Neutrophil (primary cell): Measurements from ENCODE around the gene HOXA4.

Source experiments
- H3K27ac ChIP-seq: fragments of 200-600 bp; sonication (generic); 2 replicates; pipeline ENCODE4 v1.5.1; 2016; ENCODE audit warnings: mild to moderate bottlenecking, moderate library complexity
- H3K27me3 ChIP-seq: fragments of 200-600 bp; sonication (generic); 2 replicates; pipeline ENCODE4 v1.6.0; 2016; ENCODE audit warnings: mild to moderate bottlenecking
- H3K36me3 ChIP-seq: fragments of 200-600 bp; sonication (generic); 2 replicates; pipeline ENCODE4 v1.5.1; 2017
- H3K4me1 ChIP-seq, 2 experiments: fragments of 200-600 bp in 1 of 2; sonication (generic) in 1 of 2; 1 replicate in 1 of 2; 2 replicates in 1 of 2; pipeline versions ENCODE4 v1.5.1 to v1.6.1; 2013 to 2016; ENCODE audit warnings: low read depth in 1 of 2, low read length in 1 of 2, mild to moderate bottlenecking in 1 of 2, moderate library complexity in 1 of 2; ENCODE audit not compliant: control insufficient read depth in 1 of 2, insufficient read depth in 1 of 2
- H3K4me3 ChIP-seq, 2 experiments: fragments of 200-600 bp in 1 of 2; sonication (generic) in 1 of 2; 1 replicate in 1 of 2; 2 replicates in 1 of 2; pipeline ENCODE4 v1.5.1; 2013 to 2016; ENCODE audit warnings: low read depth in 1 of 2, low read length in 1 of 2, mild to moderate bottlenecking in 1 of 2, moderate library complexity in 1 of 2
- H3K9me3 ChIP-seq: fragments of 200-600 bp; sonication (generic); 2 replicates; pipeline ENCODE4 v1.5.1; 2016
- TF ChIP-seq, protein P1 (sequence below): fragments of 200-600 bp; sonication (generic); IDR thresholded peaks from 2 replicates; pipeline ENCODE4 v1.5.1; 2016; ENCODE audit warnings: antibody characterized with exemption

HOXA4 gene

GRCh38 chr7:27153526-27153925, 23.0 kb upstream of the HOXA4 start:
- TF ChIP-seq, protein P1, sequence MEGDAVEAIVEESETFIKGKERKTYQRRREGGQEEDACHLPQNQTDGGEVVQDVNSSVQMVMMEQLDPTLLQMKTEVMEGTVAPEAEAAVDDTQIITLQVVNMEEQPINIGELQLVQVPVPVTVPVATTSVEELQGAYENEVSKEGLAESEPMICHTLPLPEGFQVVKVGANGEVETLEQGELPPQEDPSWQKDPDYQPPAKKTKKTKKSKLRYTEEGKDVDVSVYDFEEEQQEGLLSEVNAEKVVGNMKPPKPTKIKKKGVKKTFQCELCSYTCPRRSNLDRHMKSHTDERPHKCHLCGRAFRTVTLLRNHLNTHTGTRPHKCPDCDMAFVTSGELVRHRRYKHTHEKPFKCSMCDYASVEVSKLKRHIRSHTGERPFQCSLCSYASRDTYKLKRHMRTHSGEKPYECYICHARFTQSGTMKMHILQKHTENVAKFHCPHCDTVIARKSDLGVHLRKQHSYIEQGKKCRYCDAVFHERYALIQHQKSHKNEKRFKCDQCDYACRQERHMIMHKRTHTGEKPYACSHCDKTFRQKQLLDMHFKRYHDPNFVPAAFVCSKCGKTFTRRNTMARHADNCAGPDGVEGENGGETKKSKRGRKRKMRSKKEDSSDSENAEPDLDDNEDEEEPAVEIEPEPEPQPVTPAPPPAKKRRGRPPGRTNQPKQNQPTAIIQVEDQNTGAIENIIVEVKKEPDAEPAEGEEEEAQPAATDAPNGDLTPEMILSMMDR, result no peak
- Histone ChIP-seq H3K4me3 (no peak overlapping the region), H3K27ac (no peak overlapping the region), H3K36me3 (no peaks in the 10 kb centered on the region), H3K9me3 (no peaks in the 10 kb centered on the region), H3K4me1 (peaks cover 39 to 59% of the 10 kb centered on the region in 2 experiments), H3K27me3 (peaks cover 100% of the 10 kb centered on the region)

GRCh38 chr7:27152816-27153442, 22.4 kb upstream of the HOXA4 start:
- peak overlapping the region in 1 of 2 experiments; percentile 17 for H3K4me3 ChIP-seq
- TF ChIP-seq, protein P1, result no peak
- no peaks in the 10 kb centered on the region for H3K36me3 ChIP-seq
- H3K4me1 ChIP-seq, result peaks cover 44 to 60% of the 10 kb centered on the region in 2 experiments
- no peaks in the 10 kb centered on the region for H3K9me3 ChIP-seq
- peaks cover 100% of the 10 kb centered on the region for H3K27me3 ChIP-seq
- H3K27ac ChIP-seq, result no peak overlapping the region

GRCh38 chr7:27151931-27152815, 21.6 kb upstream of the HOXA4 start, which contains the start of gene HOXA3:
HOXA3 (minus strand) TSS chr7:27152583; CDS start chr7:27110640, 41,943 bp downstream.
- no peaks in the 10 kb centered on the region for H3K36me3 ChIP-seq
- peaks cover 100% of the 10 kb centered on the region for H3K27me3 ChIP-seq
- TF ChIP-seq, protein P1, result no peak
- peaks cover 48 to 63% of the 10 kb centered on the region in 2 experiments for H3K4me1 ChIP-seq
- no peaks in the 10 kb centered on the region for H3K9me3 ChIP-seq
- H3K4me3 ChIP-seq, result peak within 1 kb of the TSS in 1 of 2 experiments; percentile 62
- no peak within 1 kb of the TSS for H3K27ac ChIP-seq

DNA sequence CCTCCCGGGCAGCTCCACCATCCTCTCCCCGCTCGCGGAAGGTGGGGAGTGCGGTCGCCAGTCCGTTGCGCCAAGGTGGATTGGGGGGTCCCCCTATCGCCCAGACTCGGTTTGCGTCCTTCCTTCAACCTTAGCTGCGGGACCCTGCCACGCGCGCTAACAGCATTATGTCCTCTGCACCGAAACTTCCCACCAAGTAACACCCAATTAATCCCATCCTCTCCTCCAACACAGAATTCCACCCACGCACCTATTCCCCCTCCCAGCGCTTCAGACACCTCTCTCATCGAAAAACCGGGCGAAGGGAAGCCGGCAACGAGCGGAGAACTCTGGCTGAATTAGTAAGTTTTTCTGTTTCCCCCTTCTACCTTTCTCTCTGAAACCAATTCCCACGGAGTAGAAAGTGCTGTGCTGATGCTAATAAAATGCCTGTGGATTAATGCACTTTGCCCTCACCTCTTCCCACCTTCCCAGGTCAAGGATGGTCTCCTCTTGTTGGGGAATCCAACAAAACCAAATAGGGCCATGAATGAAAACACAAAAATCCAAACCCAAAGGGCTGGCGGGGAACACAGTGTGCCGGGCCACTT, 20.9 kb upstream of the HOXA4 start:
- peaks cover 46 to 58% of the 10 kb centered on the region in 2 experiments for H3K4me1 ChIP-seq
- H3K4me3 ChIP-seq, result peak overlapping the region; percentile 3 to 62
- TF ChIP-seq, protein P1, result no peak
- peaks cover 100% of the 10 kb centered on the region for H3K27me3 ChIP-seq
- H3K27ac ChIP-seq, result no peak overlapping the region
- no peaks in the 10 kb centered on the region for H3K36me3 ChIP-seq
- no peaks in the 10 kb centered on the region for H3K9me3 ChIP-seq

GRCh38 chr7:27150568-27151340, 20.2 kb upstream of the HOXA4 start:
- H3K4me3 ChIP-seq, result peak overlapping the region; percentile 3 to 62
- H3K4me1 ChIP-seq, result peaks cover 39 to 51% of the 10 kb centered on the region in 2 experiments
- H3K27me3 ChIP-seq, result peaks cover 100% of the 10 kb centered on the region
- H3K36me3 ChIP-seq, result no peaks in the 10 kb centered on the region
- TF ChIP-seq, protein P1, result peak; percentile 84
- no peak overlapping the region for H3K27ac ChIP-seq
- no peaks in the 10 kb centered on the region for H3K9me3 ChIP-seq
